HPDE6-E6E7 (cell line): ENCODE measurements around the gene SMYD2.
"Not testable (repeated sequence)": the region's sequence is repeated elsewhere in the genome, so short reads cannot be mapped to it uniquely, and the experiment has no call there.

Source experiments
- DNase-seq: peaks from one replicate; pipeline ENCODE4 v3.0.0; 2011; ENCODE audit warnings: missing footprints; ENCODE audit errors: extremely low spot score

Gene SMYD2

GRCh38 chr1:214271995-214272731, 8.8 kb upstream of the SMYD2 start:
- DNase-seq: no peak

GRCh38 chr1:214272964-214273533, 7.9 kb upstream of the SMYD2 start:
- no peak for DNase-seq

- not testable (repeated sequence) for DNase-seq
These were observed 5.3 kb upstream of the SMYD2 start for GRCh38 chr1:214275700-214276099.

- no peak for DNase-seq
These were observed 4.2 kb upstream of the SMYD2 start for GRCh38 chr1:214276786-214277185.

GRCh38 chr1:214277704-214278635, 3.0 kb upstream of the SMYD2 start:
- DNase-seq: no peak

GRCh38 chr1:214280386-214281020, 456 bp upstream of the SMYD2 start:
- DNase-seq: peak; percentile 19

- DNase-seq: peak; percentile 39
These were observed 1.0 kb downstream of the SMYD2 start for GRCh38 chr1:214281720-214282629.

- DNase-seq: no peak
These were observed 1.8 kb downstream of the SMYD2 start for GRCh38 chr1:214282630-214283242.

- no peak for DNase-seq
These were observed 4.9 kb downstream of the SMYD2 start for GRCh38 chr1:214285610-214286440.

- DNase-seq: no peak
These were observed 6.9 kb downstream of the SMYD2 start for GRCh38 chr1:214287884-214288283.

- DNase-seq: no peak
These were observed 8.8 kb downstream of the SMYD2 start for GRCh38 chr1:214289574-214290272.

GRCh38 chr1:214290424-214291037, 9.6 kb downstream of the SMYD2 start:
- no peak for DNase-seq

GRCh38 chr1:214292322-214292721, 11.4 kb downstream of the SMYD2 start:
- DNase-seq: no peak

GRCh38 chr1:214295934-214296333, 15.0 kb downstream of the SMYD2 start:
- DNase-seq: no peak

- DNase-seq: no peak
These were observed 16.1 kb downstream of the SMYD2 start for GRCh38 chr1:214296860-214297745.

GRCh38 chr1:214300149-214300780, 19.3 kb downstream of the SMYD2 start:
- DNase-seq: no peak

GRCh38 chr1:214301526-214301925, 20.6 kb downstream of the SMYD2 start:
- no peak for DNase-seq
